Stimulated activated CD4-positive, alpha-beta T cell treated with anti-CD3 and anti-CD28 coated beads, Interleukin-12 subunit alpha, Interleukin-12 subunit beta, amount 100 ng/mL, for 48 hours (primary cell): ENCODE measurements around the gene CD247.
A peak's percentile ranks its signal among the peaks of the same experiment; 100 is the strongest.

Source experiments
- DNase-seq, 3 donors: peaks; one replicate each; pipeline ENCODE4 v3.0.0-alpha.2; 2020; ENCODE audit warnings: low read depth in 2 of 3, low spot score in 1 of 3

CD247 gene

DNA sequence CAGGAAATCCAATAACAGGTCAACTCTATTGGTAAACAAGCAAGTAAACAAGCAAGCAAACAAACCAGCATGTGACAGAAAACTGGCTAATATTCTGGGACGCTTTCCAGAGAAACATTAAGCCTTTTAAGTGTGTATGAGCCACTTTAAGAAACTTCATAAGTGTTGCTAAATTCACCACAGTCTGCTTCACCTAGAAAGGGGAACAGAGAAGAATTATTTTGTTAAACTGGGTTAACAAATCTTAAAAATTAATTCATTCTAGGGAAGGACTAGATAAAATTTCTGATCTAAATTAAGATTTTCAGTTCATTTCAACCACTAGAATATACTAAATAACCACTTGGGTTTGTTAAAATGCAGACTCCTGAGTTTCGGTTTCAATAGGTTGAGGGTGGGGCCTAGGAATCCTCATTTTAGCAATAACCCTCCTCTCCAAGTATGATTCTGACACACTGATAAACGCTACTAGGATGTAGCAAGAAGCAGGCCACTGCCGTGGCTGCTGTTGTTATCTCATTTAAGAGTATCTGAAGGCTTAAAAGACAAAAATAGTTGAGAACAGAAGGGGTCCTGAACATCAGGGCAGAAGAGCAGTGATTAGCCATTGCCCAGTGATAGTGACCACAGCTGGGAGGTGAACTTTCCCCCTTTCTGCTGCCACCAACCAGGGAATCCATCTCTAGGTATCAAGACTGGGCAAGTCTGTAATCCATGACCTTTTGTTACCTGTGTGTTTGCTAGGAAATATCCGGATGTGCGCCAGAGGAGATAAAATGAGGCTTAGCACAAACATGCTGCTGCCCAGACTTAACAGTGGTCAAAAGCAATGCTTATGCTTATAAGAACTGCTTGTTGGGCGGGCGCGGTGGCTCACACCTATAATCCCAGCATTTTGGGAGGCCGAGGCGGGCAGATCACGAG lies 24.0 kb upstream of the CD247 start:
- no peak for DNase-seq

- no peak for DNase-seq
Observed at GRCh38 chr1:167541610-167542009, 23.3 kb upstream of the CD247 start.

GRCh38 chr1:167541003-167541402 lies 22.7 kb upstream of the CD247 start:
- DNase-seq: no peak

GRCh38 chr1:167538657-167539056 lies 20.3 kb upstream of the CD247 start:
- no peak for DNase-seq

DNA sequence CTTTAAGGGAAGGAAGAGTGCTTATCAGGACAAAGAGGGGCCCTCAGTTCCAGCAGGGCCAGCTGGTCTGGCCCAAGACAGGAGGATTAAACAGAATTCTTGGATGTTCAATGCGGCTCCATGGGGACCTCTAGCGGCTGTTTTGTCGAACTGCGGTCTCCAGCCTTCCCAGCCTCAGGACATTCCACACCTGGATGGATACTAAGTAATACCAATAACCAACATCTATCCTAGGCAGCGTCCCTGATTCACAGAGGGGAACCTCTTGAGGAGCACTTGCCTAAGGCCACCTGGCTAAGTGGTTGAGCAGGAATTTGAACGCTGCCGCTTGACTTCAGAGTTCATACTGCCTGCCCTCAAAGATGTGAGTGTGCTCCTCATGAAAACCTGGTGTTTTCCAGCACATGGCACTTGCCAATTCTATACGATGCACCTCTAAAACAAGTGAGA lies 15.5 kb upstream of the CD247 start:
- DNase-seq: peak; percentile 40 to 64 (median 41)

GRCh38 chr1:167532964-167533824 lies 14.9 kb upstream of the CD247 start:
- DNase-seq: no peak

DNA sequence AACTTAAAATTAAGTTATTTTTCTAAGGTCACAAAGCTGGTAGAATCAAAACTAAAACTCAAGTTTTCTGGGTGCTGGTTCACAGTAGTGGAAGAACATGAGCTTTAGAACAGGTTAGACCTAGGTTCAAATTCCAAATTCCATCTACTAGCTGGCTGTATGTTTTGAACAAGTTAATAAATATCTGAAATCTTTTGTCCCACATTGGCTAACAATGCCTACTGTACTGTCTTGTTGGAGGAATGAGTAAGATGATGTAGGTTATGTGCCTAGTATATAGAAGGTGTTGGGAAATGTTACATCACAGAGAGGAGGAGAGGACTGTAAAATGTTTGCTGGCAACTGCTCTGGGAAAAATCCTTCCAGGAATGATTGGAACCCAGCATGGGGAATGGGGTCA lies 14.0 kb upstream of the CD247 start:
- DNase-seq: no peak

GRCh38 chr1:167529829-167530474 lies 11.6 kb upstream of the CD247 start:
- no peak for DNase-seq

DNA sequence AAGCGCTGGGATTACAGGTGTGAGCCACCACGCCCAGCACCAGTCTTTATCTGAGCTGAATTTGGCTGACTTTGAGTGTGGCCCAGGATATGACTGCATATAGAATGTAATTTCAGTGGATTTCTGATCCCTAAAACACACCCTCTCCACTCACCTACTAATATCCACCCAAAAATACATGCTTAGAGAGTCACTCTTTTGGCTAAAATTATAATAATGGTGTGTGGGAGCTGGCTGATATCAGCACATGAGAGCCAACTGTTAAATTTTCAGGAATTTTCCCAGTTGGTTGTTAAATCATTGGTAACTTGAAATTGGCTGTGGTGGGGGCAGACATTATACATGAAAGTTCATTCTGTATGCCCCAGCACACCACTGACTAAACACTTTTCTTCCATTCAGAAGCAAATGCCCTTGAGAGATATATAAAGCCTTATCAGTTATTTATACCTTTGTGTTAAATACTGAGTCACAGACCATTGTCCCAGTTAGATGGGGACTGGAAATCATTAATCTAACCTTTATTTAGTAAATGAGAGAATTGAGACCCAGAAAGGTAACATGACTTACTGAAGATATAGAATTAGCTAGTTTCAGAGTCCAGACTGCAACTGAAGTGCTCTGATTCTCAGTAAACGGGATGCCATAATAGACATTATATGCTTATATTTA lies 9.9 kb upstream of the CD247 start:
- DNase-seq: no peak

- DNase-seq: no peak
Observed at GRCh38 chr1:167526667-167527383, 8.5 kb upstream of the CD247 start.

DNA sequence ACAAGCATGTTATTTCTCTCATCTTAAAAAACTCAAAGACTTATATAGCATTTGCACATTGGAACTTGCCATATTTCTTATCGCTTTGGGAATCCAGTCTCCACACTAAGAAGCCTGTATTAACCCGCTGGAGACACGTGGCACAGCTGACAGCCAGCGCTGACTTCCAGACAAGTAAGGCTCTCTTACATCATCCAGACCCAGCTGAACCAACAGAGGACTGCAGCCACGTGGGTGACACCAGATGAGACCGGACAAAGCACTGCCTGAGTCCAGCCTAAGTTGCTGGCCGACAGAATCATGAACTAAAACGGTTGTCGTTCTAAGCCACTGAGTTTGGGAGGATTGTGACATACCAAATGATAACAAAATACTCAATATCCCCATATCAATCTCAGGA lies 6.3 kb upstream of the CD247 start:
- DNase-seq: no peak

- DNase-seq: no peak
Observed at GRCh38 chr1:167522246-167522645, 3.9 kb upstream of the CD247 start.

DNA sequence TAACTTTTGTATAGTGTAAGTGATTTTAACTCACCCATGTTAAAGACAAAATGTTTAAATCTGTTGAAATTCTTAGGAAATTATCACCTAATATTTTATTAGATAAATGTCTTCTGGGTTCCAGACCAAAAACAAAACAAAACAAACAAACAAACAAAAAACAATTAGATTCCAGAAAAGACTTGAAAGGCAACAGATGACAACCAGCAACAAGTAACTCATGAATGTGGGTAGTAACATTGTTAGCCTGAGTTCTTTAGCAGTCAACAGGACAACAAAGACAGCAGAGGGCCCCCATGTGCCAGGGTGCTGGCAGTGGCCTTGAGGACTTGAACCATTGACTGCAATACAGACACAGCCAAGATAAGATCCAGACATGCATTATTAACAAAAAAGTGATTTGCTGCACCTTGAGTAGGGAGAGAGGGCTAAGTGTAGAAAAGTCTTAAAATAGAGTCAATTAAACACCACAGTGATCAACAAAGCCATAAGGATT lies 2.4 kb upstream of the CD247 start:
- DNase-seq: no peak

DNA sequence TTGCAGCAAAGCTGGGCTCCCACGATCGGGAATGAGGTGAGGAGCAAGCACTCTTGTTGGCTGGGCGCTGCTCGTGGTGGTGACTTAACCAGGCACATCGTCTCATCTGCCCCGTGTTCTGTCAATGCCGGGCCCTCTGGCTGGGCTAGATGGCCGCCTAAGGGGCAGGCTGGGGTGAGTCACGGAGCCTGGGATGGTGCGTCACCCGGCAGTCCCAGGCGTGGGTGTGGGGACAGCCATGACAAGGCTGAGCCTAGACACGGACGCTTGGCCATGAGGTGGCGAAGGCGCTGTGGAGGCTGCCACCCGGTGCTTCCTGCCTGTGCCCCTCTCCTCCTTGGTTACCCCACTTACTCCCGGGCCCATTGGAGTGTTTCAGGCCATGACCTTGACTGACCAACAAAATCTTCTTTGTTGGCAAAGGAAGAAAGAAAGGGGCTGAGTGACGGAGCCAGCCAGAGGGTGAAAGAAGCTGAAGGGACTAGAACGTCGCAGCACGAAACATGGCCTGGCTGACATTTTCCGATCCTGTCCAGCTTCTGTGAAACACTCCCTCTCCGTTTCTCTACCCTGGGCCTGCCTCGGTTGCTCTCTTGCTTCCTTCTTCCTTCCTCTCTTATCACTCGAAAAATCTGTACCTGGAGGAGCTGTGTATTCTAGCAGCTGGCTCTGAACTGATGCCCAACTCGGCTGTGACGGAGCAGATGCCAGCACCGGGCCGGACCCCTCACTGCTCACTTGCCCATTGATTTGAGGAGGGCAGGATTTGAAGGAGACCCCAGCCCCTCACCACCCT lies 596 bp downstream of the CD247 start:
- peak; percentile 90 to 91 (median 91) for DNase-seq

DNA sequence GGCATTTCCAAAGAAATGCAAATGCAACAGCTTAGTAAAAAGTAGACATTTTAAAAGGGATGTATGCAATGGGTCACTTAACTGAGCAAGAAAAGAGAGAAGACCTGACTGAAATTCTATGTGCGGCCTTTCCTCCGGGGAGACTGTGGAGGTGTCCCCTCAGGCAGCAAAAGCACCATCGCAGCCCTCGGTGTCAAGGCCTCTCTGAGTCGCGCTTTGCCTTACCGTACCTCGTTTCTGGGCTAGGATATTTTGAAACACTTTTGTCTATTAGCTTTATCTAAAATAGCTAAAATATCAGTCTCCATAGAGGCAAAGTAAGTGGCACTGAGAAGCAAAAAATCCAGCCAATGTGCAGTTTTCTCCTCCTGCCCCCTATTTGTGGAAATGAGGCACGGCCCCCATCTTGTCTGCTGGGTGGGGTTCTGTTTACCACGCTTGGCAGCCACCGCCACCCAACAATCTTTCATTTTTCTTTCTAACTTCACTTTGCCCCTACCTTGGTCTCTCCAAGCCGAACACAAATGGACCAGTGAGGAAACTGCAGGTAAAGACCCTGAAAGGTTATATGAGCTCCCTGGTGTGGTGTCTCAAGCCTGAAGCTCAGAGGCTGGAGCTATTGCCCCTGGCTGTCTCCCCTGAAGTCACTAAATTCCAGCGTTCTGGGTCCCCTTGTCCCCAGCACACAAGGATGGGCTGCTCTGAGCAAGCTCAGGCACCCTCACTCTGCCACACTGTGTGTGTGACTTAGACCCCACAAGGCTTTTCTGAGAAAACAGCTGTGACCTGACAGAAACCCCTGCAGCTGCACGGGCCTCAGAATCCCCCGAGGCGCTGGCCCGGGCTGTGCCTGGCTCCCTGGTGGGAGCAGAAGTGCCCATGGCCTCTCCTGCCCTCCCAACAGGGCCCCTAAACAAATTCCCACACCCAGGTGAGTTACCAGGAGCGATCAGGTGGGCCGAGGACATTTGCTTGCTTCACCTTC lies 1.6 kb downstream of the CD247 start:
- no peak for DNase-seq

- DNase-seq: no peak
Observed at GRCh38 chr1:167515893-167516321, 2.4 kb downstream of the CD247 start.

GRCh38 chr1:167515461-167515860 lies 2.9 kb downstream of the CD247 start:
- DNase-seq: no peak

DNA sequence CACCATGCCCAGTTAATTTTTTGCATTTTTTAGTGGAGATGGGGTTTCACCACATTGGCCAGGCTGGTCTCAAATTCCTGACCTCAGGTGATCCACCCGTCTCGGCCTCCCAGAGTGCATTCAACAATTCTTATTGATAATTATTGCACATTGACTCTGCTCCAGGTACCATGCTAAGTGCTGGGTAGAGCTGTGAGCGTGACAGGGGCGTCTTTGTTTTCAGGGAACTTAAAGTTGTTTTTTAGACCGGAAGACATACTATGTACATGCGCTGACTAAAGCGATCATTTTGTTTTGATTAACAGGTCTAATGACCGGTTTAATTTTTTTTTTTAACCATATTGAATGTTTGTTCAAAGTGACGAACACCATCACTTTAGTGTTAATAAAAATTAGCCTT lies 4.0 kb downstream of the CD247 start:
- no peak for DNase-seq
